H9 (cell line): ENCODE data around the gene ZC3H18. TPM values are rescaled to one million over a fixed set of nuclear protein-coding genes. Genes with fewer than 3 reads are reported as not detected.

Experiments
- DNase-seq: peaks from one replicate; pipeline ENCODE4 v3.0.0-alpha.2; 2017
- H2AFZ ChIP-seq: one replicate; pipeline ENCODE4 v1.6.1; 2013; ENCODE audit warnings: mild to moderate bottlenecking, low read length, control low read depth, moderate library complexity
- H2AK5ac ChIP-seq: 2 replicates; pipeline ENCODE4 v1.6.1; 2013; ENCODE audit warnings: low read length, control low read depth, mixed read lengths; ENCODE audit not compliant: insufficient read length
- H2BK120ac ChIP-seq: one replicate; pipeline ENCODE4 v1.6.1; 2013; ENCODE audit warnings: low read depth, mild to moderate bottlenecking, low read length, control low read depth, inconsistent platforms; ENCODE audit not compliant: poor library complexity, severe bottlenecking
- H2BK12ac ChIP-seq: 2 replicates; pipeline ENCODE4 v1.6.1; 2013; ENCODE audit warnings: low read length, control low read depth, mixed read lengths, low read depth; ENCODE audit not compliant: insufficient read length
- H2BK15ac ChIP-seq: 2 replicates; pipeline ENCODE4 v1.6.1; 2013; ENCODE audit warnings: low read depth, low read length, control low read depth
- H2BK20ac ChIP-seq: one replicate; pipeline ENCODE4 v1.6.1; 2013; ENCODE audit warnings: low read depth, mild to moderate bottlenecking, low read length, control low read depth, inconsistent platforms; ENCODE audit not compliant: poor library complexity, severe bottlenecking
- H2BK5ac ChIP-seq: 2 replicates; pipeline ENCODE4 v1.6.1; 2013; ENCODE audit warnings: low read length, control low read depth, mixed read lengths; ENCODE audit not compliant: insufficient read length
- H3K14ac ChIP-seq: 2 replicates; pipeline ENCODE4 v1.6.1; 2013; ENCODE audit warnings: low read length, control low read depth; ENCODE audit not compliant: insufficient read depth
- H3K18ac ChIP-seq: 2 replicates; pipeline ENCODE4 v1.6.1; 2013; ENCODE audit warnings: low read depth, mild to moderate bottlenecking, mixed read lengths, low read length, control low read depth; ENCODE audit not compliant: insufficient read length
- H3K23ac ChIP-seq: 2 replicates; pipeline ENCODE4 v1.6.1; 2013; ENCODE audit warnings: low read length, control low read depth, mixed read lengths, low read depth; ENCODE audit not compliant: insufficient read length
- H3K23me2 ChIP-seq: 2 replicates; pipeline ENCODE4 v1.6.1; 2013; ENCODE audit warnings: low read depth, mild to moderate bottlenecking, mixed read lengths, low read length, control low read depth; ENCODE audit not compliant: insufficient read length, poor library complexity, severe bottlenecking
- H3K27ac ChIP-seq: 2 replicates; pipeline ENCODE4 v1.5.1; 2013; ENCODE audit warnings: low read length, control low read depth, mixed read lengths, low read depth; ENCODE audit not compliant: insufficient read length
- H3K27me3 ChIP-seq: 2 replicates; pipeline ENCODE4 v1.6.1; 2013; ENCODE audit warnings: low read length, control low read depth, inconsistent platforms; ENCODE audit not compliant: insufficient read depth
- H3K4ac ChIP-seq: 2 replicates; pipeline ENCODE4 v1.6.1; 2013; ENCODE audit warnings: low read depth, mild to moderate bottlenecking, control low read depth, inconsistent platforms, low read length, moderate library complexity
- H3K4me1 ChIP-seq: 2 replicates; pipeline ENCODE4 v1.6.1; 2013; ENCODE audit warnings: low read length, control low read depth, inconsistent platforms; ENCODE audit not compliant: insufficient read depth
- H3K4me2 ChIP-seq: 2 replicates; pipeline ENCODE4 v1.6.1; 2013; ENCODE audit warnings: low read length, control low read depth, mixed read lengths; ENCODE audit not compliant: insufficient read length, insufficient read depth
- H3K56ac ChIP-seq: 2 replicates; pipeline ENCODE4 v1.6.1; 2013; ENCODE audit warnings: low read depth, mild to moderate bottlenecking, mixed read lengths, low read length, control low read depth; ENCODE audit not compliant: insufficient read length
- H3K79me1 ChIP-seq: 2 replicates; pipeline ENCODE4 v1.6.1; 2013; ENCODE audit warnings: low read depth, mild to moderate bottlenecking, moderate library complexity, low read length, control low read depth, inconsistent platforms; ENCODE audit not compliant: insufficient read depth, poor library complexity, severe bottlenecking
- H3K79me2 ChIP-seq: 2 replicates; pipeline ENCODE4 v1.6.1; 2013; ENCODE audit warnings: low read length, control low read depth, inconsistent platforms; ENCODE audit not compliant: insufficient read depth
- H3K9ac ChIP-seq: 2 replicates; pipeline ENCODE4 v1.6.1; 2013; ENCODE audit warnings: low read length, control low read depth, mixed read lengths; ENCODE audit not compliant: insufficient read length; ENCODE audit errors: extremely low read depth
- H3K9me3 ChIP-seq: one replicate; pipeline ENCODE4 v1.6.1; 2013; ENCODE audit warnings: low read depth, low read length, inconsistent platforms; ENCODE audit not compliant: control insufficient read depth
- H3T11ph ChIP-seq: one replicate; pipeline ENCODE4 v1.6.1; 2013; ENCODE audit warnings: mild to moderate bottlenecking, low read length, control low read depth, inconsistent platforms
- H4K20me1 ChIP-seq: one replicate; pipeline ENCODE4 v1.6.1; 2013; ENCODE audit not compliant: control insufficient read depth, insufficient read length, insufficient read depth
- H4K5ac ChIP-seq: 2 replicates; pipeline ENCODE4 v1.6.1; 2013; ENCODE audit warnings: low read depth, mild to moderate bottlenecking, mixed read lengths, low read length, control low read depth; ENCODE audit not compliant: insufficient read length
- H4K8ac ChIP-seq: replicated peaks from 2 replicates; pipeline ENCODE4 v1.6.1; 2013; ENCODE audit warnings: low read length, control low read depth, mixed read lengths, low read depth; ENCODE audit not compliant: insufficient read length
- H4K91ac ChIP-seq: 2 replicates; pipeline ENCODE4 v1.6.1; 2013; ENCODE audit warnings: low read depth, mild to moderate bottlenecking, moderate library complexity, mixed read lengths, low read length, control low read depth; ENCODE audit not compliant: insufficient read length
- H3K27ac Mint-ChIP-seq, 3 experiments: 2 replicates in 2 of 3; 3 replicates in 1 of 3; pipeline ENCODE4 v1.8.0; 2020 to 2021; ENCODE audit warnings: mixed read lengths in 3 of 3, mild to moderate bottlenecking in 1 of 3, moderate library complexity in 1 of 3
- H3K27me3 Mint-ChIP-seq: 2 replicates; pipeline ENCODE4 v1.8.0; 2021; ENCODE audit warnings: low read depth, mild to moderate bottlenecking, moderate library complexity, mixed read lengths
- H3K36me3 Mint-ChIP-seq, 3 experiments: 2 replicates in 2 of 3; 3 replicates in 1 of 3; pipeline ENCODE4 v1.8.0; 2020 to 2021; ENCODE audit warnings: low read depth in 3 of 3, mixed read lengths in 3 of 3; ENCODE audit not compliant: insufficient read depth in 1 of 3
- H3K4me1 Mint-ChIP-seq, 2 experiments: 2 replicates each; pipeline ENCODE4 v1.8.0; 2020; ENCODE audit warnings: mixed read lengths in 2 of 2
- H3K4me3 Mint-ChIP-seq, 2 experiments: 2 replicates in 1 of 2; 3 replicates in 1 of 2; pipeline ENCODE4 v1.8.0; 2020 to 2021; ENCODE audit warnings: mild to moderate bottlenecking in 2 of 2, mixed read lengths in 2 of 2, moderate library complexity in 1 of 2
- H3K9me3 Mint-ChIP-seq, 2 experiments: 2 replicates in 1 of 2; 3 replicates in 1 of 2; pipeline ENCODE4 v1.8.0; 2020; ENCODE audit warnings: mild to moderate bottlenecking in 2 of 2, mixed read lengths in 2 of 2, moderate library complexity in 1 of 2
- WGBS: extraction: QIAGEN DNeasy Blood & Tissue Kit; methylation state at CpG from one replicate; pipeline ENCODE4 v1.1.7; 2013; ENCODE audit warnings: missing lambda C conversion rate, low lambda C conversion rate, mixed read lengths; ENCODE audit not compliant: insufficient read length; ENCODE audit errors: extremely low coverage; 5-methylcytosine and 5-hydroxymethylcytosine counted together
- total RNA-seq: library from RNA; stranded (reverse); gene quantifications from 2 replicates; pipeline ENCODE4 v1.2.1, GENCODE V29; 2021
- TF ChIP-seq, protein P1 (sequence below): fragments of 200-600 bp; sonication (generic); conservative IDR thresholded peaks from 3 replicates; pipeline ENCODE4 v1.8.0; 2021; ENCODE audit warnings: antibody characterized with exemption, mild to moderate bottlenecking

The ZC3H18 gene
- total RNA-seq, 1 experiment from 2014 or later, result 69.7 TPM

DNA sequence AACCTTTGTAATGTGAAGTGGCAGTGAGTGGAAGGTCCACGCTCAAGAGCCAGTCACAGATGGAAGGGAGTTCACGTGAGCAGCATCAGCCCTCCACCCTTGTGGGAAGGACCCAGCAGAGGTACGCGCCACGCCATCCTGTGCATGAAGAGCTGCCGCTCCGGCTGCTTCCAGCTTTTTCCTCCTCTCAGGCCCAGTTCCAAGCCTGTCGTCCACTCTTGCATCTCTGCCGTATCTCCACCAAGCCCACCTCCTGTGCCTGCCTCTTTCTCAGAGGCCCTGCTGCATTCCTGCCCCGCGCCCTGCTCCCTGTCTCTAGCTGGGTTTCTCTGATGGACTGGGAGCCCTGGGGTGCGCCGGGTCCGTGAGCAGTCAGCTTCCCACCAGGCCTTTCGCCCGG is 10.2 kb downstream of the ZC3H18 start:
- Histone ChIP-seq H3K23ac (no peak overlapping the region), H3K27me3 (no peaks in the 10 kb centered on the region), H3K79me1 (peaks cover 20% of the 10 kb centered on the region), H4K8ac (no peak overlapping the region), H4K20me1 (no peaks in the 10 kb centered on the region), H3K56ac (no peak overlapping the region), H2BK20ac (no peak overlapping the region), H2BK12ac (no peak overlapping the region), H2BK120ac (no peak overlapping the region), H2BK5ac (no peak overlapping the region), H3K4me2 (no peak overlapping the region), H3K4ac (no peak overlapping the region), H2AFZ (no peak overlapping the region), H3K18ac (no peak overlapping the region), H4K91ac (no peak overlapping the region), H3K9me3 (no peaks in the 10 kb centered on the region), H2AK5ac (no peak overlapping the region), H3T11ph (no peak overlapping the region), H4K5ac (no peak overlapping the region), H3K23me2 (no peaks in the 10 kb centered on the region), H3K14ac (no peak overlapping the region), H3K79me2 (peaks cover 16% of the 10 kb centered on the region; the same call in 1 of the 2 replicates), H3K4me1 (no peaks in the 10 kb centered on the region), H2BK15ac (no peak overlapping the region), H3K9ac (no peak overlapping the region), H3K27ac (no peak overlapping the region)
- DNase-seq, result no peak
- Mint-ChIP-seq H3K4me3 (no peak overlapping the region), H3K9me3 (no peaks in the 10 kb centered on the region), H3K4me1 (no peaks in the 10 kb centered on the region), H3K36me3 (peaks cover 14 to 75% (median 65%) of the 10 kb centered on the region in 3 experiments; a peak in 6 of 7 replicates), H3K27me3 (no peaks in the 10 kb centered on the region), H3K27ac (no peak overlapping the region)
- TF ChIP-seq, protein P1, sequence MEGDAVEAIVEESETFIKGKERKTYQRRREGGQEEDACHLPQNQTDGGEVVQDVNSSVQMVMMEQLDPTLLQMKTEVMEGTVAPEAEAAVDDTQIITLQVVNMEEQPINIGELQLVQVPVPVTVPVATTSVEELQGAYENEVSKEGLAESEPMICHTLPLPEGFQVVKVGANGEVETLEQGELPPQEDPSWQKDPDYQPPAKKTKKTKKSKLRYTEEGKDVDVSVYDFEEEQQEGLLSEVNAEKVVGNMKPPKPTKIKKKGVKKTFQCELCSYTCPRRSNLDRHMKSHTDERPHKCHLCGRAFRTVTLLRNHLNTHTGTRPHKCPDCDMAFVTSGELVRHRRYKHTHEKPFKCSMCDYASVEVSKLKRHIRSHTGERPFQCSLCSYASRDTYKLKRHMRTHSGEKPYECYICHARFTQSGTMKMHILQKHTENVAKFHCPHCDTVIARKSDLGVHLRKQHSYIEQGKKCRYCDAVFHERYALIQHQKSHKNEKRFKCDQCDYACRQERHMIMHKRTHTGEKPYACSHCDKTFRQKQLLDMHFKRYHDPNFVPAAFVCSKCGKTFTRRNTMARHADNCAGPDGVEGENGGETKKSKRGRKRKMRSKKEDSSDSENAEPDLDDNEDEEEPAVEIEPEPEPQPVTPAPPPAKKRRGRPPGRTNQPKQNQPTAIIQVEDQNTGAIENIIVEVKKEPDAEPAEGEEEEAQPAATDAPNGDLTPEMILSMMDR, result no peak
- no CpG with 5 or more reads among the region's 16 CpGs for WGBS
